GM23338 (cell line): ENCODE results near the gene KRTAP12-4. TPM values are rescaled to one million over a fixed set of nuclear protein-coding genes. Genes with fewer than 3 reads are reported as not detected.

Experiments
- ATAC-seq: fragments of 200-7000 bp; cut with Tn5 transposase; 3 replicates; pipeline ENCODE4 v1.9.1; 2020
- DNase-seq: peaks from one replicate; pipeline ENCODE4 v3.0.0-alpha.2; 2015; ENCODE audit warnings: low spot score
- H2AFZ ChIP-seq: fragments of 200-600 bp; sonication (generic); 2 replicates; pipeline ENCODE4 v1.8.0; 2016; ENCODE audit warnings: antibody characterized with exemption, mild to moderate bottlenecking, moderate library complexity
- H3F3A ChIP-seq: fragments of 200-600 bp; sonication (generic); replicated peaks from 2 replicates; pipeline ENCODE4 v1.8.0; 2017; ENCODE audit warnings: antibody characterized with exemption, mixed run types, low read depth
- H3K27ac ChIP-seq: fragments of 200-600 bp; sonication (generic); 2 replicates; pipeline ENCODE4 v1.6.1; 2016; ENCODE audit warnings: low read depth
- H3K27me3 ChIP-seq: fragments of 200-600 bp; sonication (generic); 2 replicates; pipeline ENCODE4 v1.8.0; 2016; ENCODE audit warnings: mild to moderate bottlenecking, mixed run types, moderate library complexity; ENCODE audit not compliant: insufficient read depth
- H3K36me3 ChIP-seq: fragments of 200-600 bp; sonication (generic); 2 replicates; pipeline ENCODE4 v1.8.0; 2016; ENCODE audit warnings: mild to moderate bottlenecking; ENCODE audit not compliant: insufficient read depth
- H3K4me1 ChIP-seq: fragments of 200-600 bp; sonication (generic); 2 replicates; pipeline ENCODE4 v1.8.0; 2016; ENCODE audit warnings: mild to moderate bottlenecking, moderate library complexity; ENCODE audit not compliant: insufficient read depth
- H3K4me2 ChIP-seq: fragments of 200-600 bp; sonication (generic); 2 replicates; pipeline ENCODE4 v1.7.1; 2017; ENCODE audit warnings: mixed run types
- H3K4me3 ChIP-seq: fragments of 200-600 bp; sonication (generic); 2 replicates; pipeline ENCODE4 v1.6.1; 2016; ENCODE audit warnings: mixed run types
- H3K79me2 ChIP-seq: fragments of 200-600 bp; sonication (generic); replicated peaks from 2 replicates; pipeline ENCODE4 v1.8.0; 2017; ENCODE audit warnings: mild to moderate bottlenecking; ENCODE audit not compliant: insufficient read depth
- H3K9me2 ChIP-seq: fragments of 200-600 bp; sonication (generic); 2 replicates; pipeline ENCODE4 v1.8.0; 2017; ENCODE audit not compliant: insufficient read depth
- H4K20me1 ChIP-seq: fragments of 200-600 bp; sonication (generic); replicated peaks from 2 replicates; pipeline ENCODE4 v1.8.0; 2017; ENCODE audit warnings: mild to moderate bottlenecking; ENCODE audit not compliant: insufficient read depth
- H3K27ac Mint-ChIP-seq: 2 replicates; pipeline ENCODE4 v1.8.0; 2020; ENCODE audit warnings: inconsistent platforms, mild to moderate bottlenecking, moderate library complexity, mixed read lengths
- H3K27me3 Mint-ChIP-seq: 3 replicates; pipeline ENCODE4 v1.8.0; 2022; ENCODE audit warnings: low read depth, mild to moderate bottlenecking, moderate library complexity, mixed read lengths, inconsistent platforms; ENCODE audit not compliant: insufficient read depth, poor library complexity
- H3K36me3 Mint-ChIP-seq: 3 replicates; pipeline ENCODE4 v1.8.0; 2021; ENCODE audit warnings: low read depth, mild to moderate bottlenecking, inconsistent platforms, moderate library complexity, mixed read lengths
- H3K4me1 Mint-ChIP-seq: 3 replicates; pipeline ENCODE4 v1.8.0; 2020; ENCODE audit warnings: mild to moderate bottlenecking, inconsistent platforms, mixed read lengths
- H3K4me3 Mint-ChIP-seq: 3 replicates; pipeline ENCODE4 v1.8.0; 2021; ENCODE audit warnings: moderate library complexity, mild to moderate bottlenecking, inconsistent platforms, mixed read lengths
- H3K9me3 Mint-ChIP-seq: 3 replicates; pipeline ENCODE4 v1.8.0; 2020; ENCODE audit warnings: moderate library complexity, mild to moderate bottlenecking, inconsistent platforms, mixed read lengths
- CREB1 ChIP-seq: fragments of 250-450 bp; sonication (Bioruptor Pico); IDR thresholded peaks from 2 replicates; pipeline ENCODE4 v1.5.0; 2020; ENCODE audit warnings: low read depth, mild to moderate bottlenecking, moderate library complexity
- ETS1 ChIP-seq: IDR thresholded peaks from 2 replicates; pipeline ENCODE4 v1.6.1; 2016; ENCODE audit warnings: antibody characterized with exemption
- NANOG ChIP-seq: IDR thresholded peaks from 2 replicates; pipeline ENCODE4 v1.6.1; 2016; ENCODE audit warnings: antibody characterized with exemption, borderline replicate concordance
- POLR2AphosphoS5 ChIP-seq: IDR thresholded peaks from 2 replicates; pipeline ENCODE4 v1.6.1; 2016; ENCODE audit warnings: antibody characterized with exemption, low read depth
- STAT1 ChIP-seq: IDR thresholded peaks from one replicate; pipeline ENCODE4 v1.6.1; 2016; ENCODE audit warnings: antibody characterized with exemption; ENCODE audit not compliant: unreplicated experiment
- ZNF114 ChIP-seq: fragments of 250-450 bp; sonication (Bioruptor Pico); IDR thresholded peaks from 2 replicates; pipeline ENCODE4 v1.5.0; 2020; ENCODE audit warnings: mild to moderate bottlenecking, moderate library complexity
- ZNF462 ChIP-seq: fragments of 250-450 bp; sonication (Bioruptor Pico); IDR thresholded peaks from 2 replicates; pipeline ENCODE4 v1.5.0; 2020; ENCODE audit warnings: mild to moderate bottlenecking, moderate library complexity
- polyA plus RNA-seq: library from polyadenylated mRNA; unstranded; fragments of >200 nt; fragmentation: Nextera tagmentation; extraction: Ambion mirVana; gene quantifications from 2 replicates; pipeline ENCODE4 v1.2.1, GENCODE V29; 2016
- total RNA-seq: library from RNA; depleted of rRNA; stranded (reverse); fragments of >200 nt; shearing (Covaris generic); gene quantifications from 2 replicates; pipeline ENCODE4 v1.2.3, GENCODE V29; 2014

KRTAP12-4 gene
- total and polyA plus RNA-seq, 2 experiments from 2014 or later, result not detected

GRCh38 chr21:44650973-44651675 lies 3.3 kb downstream of the KRTAP12-4 start (continued):
- TF ChIP-seq ZNF462 (CRISPR knock-in tag), result no peak
- TF ChIP-seq STAT1, result no peak

DNA sequence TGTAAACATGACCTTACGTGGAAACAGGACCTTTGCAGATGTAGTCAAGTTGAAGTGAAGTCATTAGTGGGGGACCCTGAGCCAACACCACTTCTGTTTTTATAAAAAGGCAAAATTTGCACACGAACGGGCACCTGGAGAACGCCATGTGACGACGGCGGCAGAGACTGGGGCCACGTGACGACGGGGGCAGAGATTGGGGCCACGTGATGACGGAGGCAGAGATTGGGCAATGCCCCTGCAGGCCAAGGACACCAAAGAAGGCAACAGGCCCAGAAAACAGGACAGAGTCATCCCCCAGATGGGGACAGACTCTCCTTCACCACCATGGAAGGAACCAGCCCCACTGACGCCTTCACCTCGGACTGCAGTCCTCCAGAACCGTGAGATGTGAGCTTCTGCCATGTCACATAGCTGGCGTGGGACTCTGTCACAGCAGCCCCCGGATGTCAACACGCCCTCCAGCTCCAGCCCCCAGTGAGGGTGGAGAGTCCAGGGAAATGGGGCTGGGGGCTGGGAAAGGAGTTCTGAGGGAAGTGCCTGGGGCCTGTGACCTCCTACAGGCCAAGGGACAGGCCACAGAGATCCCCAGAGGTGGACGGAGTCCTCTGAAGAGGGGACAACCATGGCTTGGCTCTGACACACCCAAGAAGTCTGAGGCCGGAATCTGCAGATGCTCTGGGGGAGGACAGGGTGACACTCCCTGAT lies 4.0 kb downstream of the KRTAP12-4 start:
- peaks cover 11% of the 10 kb centered on the region for H3K27me3 Mint-ChIP-seq
- Histone ChIP-seq H3K27ac (no peak overlapping the region), H3F3A (no peaks in the 10 kb centered on the region), H3K4me2 (no peak overlapping the region), H3K4me3 (no peak overlapping the region), H3K27me3 (no peaks in the 10 kb centered on the region), H2AFZ (no peak overlapping the region), H4K20me1 (no peaks in the 10 kb centered on the region), H3K9me2 (no peaks in the 10 kb centered on the region), H3K4me1 (no peaks in the 10 kb centered on the region), H3K36me3 (no peaks in the 10 kb centered on the region), H3K79me2 (no peaks in the 10 kb centered on the region)
- no peak overlapping the region for H3K27ac Mint-ChIP-seq
- DNase-seq, result no peak
- ATAC-seq, result no peak
- H3K9me3 Mint-ChIP-seq, result peaks cover 7% of the 10 kb centered on the region; the same call in 1 of the 3 replicates
- H3K36me3 Mint-ChIP-seq, result no peaks in the 10 kb centered on the region; the same call in 2 of the 3 replicates
- H3K4me1 Mint-ChIP-seq, result peaks cover 10% of the 10 kb centered on the region
- no peak overlapping the region for H3K4me3 Mint-ChIP-seq
- TF ChIP-seq CREB1 (CRISPR knock-in tag), result no peak
- TF ChIP-seq ZNF114 (CRISPR knock-in tag), result no peak
- no peak for TF ChIP-seq POLR2AphosphoS5
- no peak for TF ChIP-seq ZNF462 (CRISPR knock-in tag)
- no peak for TF ChIP-seq NANOG
- no peak for TF ChIP-seq ETS1
